ENCODE measurements around the gene BRWD1.
"Not testable (repeated sequence)": the region's sequence is repeated elsewhere in the genome, so short reads cannot be mapped to it uniquely, and the experiment has no call there.

- TF ChIP-seq CTCF, POLR2AphosphoS5, POLR2A (IDR thresholded peaks at IDR 0.05): not testable (repeated sequence)
These were observed 156.2 kb downstream of the BRWD1 start for GRCh38 chr21:39157241-39157640.
